ENCODE results near the gene RNF152. TPM values are rescaled to one million over a fixed set of nuclear protein-coding genes. Genes with fewer than 3 reads are reported as not detected.
"Not testable (repeated sequence)": the region's sequence is repeated elsewhere in the genome, so short reads cannot be mapped to it uniquely, and the experiment has no call there.

RNF152 gene
- total RNA-seq, 2 donors from 2014 or later: 90.8 to 119 TPM

DNA sequence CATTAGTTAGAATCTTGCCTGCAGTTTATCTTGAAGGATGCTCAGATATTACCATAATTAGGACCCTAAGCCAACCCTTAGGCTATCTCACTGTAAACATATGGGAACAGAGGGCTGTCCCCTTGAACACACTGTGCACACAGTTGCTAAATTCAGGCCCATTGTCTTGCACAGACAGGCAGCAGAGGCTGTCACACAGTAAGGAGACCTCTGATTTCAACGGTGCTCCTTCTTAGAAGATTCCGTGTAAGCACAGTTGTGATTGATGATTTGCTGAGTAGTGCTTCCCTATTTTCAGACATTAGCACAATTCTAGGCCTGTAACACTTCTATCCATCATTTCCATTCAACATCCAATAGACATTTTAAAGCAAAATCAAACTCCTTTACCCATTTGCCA lies 108.0 kb downstream of the RNF152 start:
- Histone ChIP-seq H3K27me3 (ENCODE audit: control insufficient read depth, insufficient read depth, low read length, poor library complexity, severe bottlenecking) (no peaks in the 10 kb centered on the region), H3K9me3 (ENCODE audit: control insufficient read depth, low read length) (peaks cover 20% of the 10 kb centered on the region), H3K4me3 (ENCODE audit: low read length) (no peak overlapping the region), H3K27ac (ENCODE audit: low read depth, low read length) (no peak overlapping the region), H3K4me1 (ENCODE audit: control insufficient read depth, insufficient read depth, low read length) (peaks cover 9% of the 10 kb centered on the region), H3K9ac (ENCODE audit: extremely low read depth, low read length, poor library complexity, severe bottlenecking) (no peak overlapping the region), H3K36me3 (ENCODE audit: control insufficient read depth, insufficient read depth, low read length) (no peaks in the 10 kb centered on the region)
- Mint-ChIP-seq H3K4me1 (peaks cover 30% of the 10 kb centered on the region), H3K27ac (peak overlapping the region; percentile 36), H3K4me3 (no peak overlapping the region), H3K9me3 (peaks cover 21% of the 10 kb centered on the region), H3K27me3 (ENCODE audit: insufficient read depth) (no peaks in the 10 kb centered on the region), H3K36me3 (ENCODE audit: low read depth) (peaks cover 10% of the 10 kb centered on the region)
- no peak for DNase-seq
- no peak for TF ChIP-seq CTCF (conservative IDR thresholded peaks at IDR 0.05)
- WGBS, 2 experiments (ENCODE audit: insufficient coverage in 1 of 2, insufficient read length in 1 of 2): 86% methylated on average over 2 of the region's 2 CpGs; no CpG with 5 or more reads in 1 of the 2 experiments

- no peak for TF ChIP-seq CTCF (conservative IDR thresholded peaks at IDR 0.05)
- no peak for DNase-seq
- Histone ChIP-seq H3K4me3 (ENCODE audit: low read length) (no peak overlapping the region), H3K36me3 (ENCODE audit: control insufficient read depth, insufficient read depth, low read length) (no peaks in the 10 kb centered on the region), H3K4me1 (ENCODE audit: control insufficient read depth, insufficient read depth, low read length) (peaks cover 9% of the 10 kb centered on the region), H3K27me3 (ENCODE audit: control insufficient read depth, insufficient read depth, low read length, poor library complexity, severe bottlenecking) (no peaks in the 10 kb centered on the region), H3K27ac (ENCODE audit: low read depth, low read length) (no peak overlapping the region), H3K9ac (ENCODE audit: extremely low read depth, low read length, poor library complexity, severe bottlenecking) (no peak overlapping the region), H3K9me3 (ENCODE audit: control insufficient read depth, low read length) (peaks cover 14% of the 10 kb centered on the region)
- Mint-ChIP-seq H3K27ac (no peak overlapping the region), H3K4me1 (peaks cover 40% of the 10 kb centered on the region), H3K4me3 (no peak overlapping the region), H3K9me3 (peaks cover 10% of the 10 kb centered on the region), H3K36me3 (ENCODE audit: low read depth) (peaks cover 5% of the 10 kb centered on the region), H3K27me3 (ENCODE audit: insufficient read depth) (no peaks in the 10 kb centered on the region)
- WGBS, 2 experiments (ENCODE audit: insufficient coverage in 1 of 2, insufficient read length in 1 of 2): 46 to 100% methylated on average over 1 to 3 of the region's 3 CpGs
These were observed 110.3 kb downstream of the RNF152 start for GRCh38 chr18:61782545-61782944.

DNA sequence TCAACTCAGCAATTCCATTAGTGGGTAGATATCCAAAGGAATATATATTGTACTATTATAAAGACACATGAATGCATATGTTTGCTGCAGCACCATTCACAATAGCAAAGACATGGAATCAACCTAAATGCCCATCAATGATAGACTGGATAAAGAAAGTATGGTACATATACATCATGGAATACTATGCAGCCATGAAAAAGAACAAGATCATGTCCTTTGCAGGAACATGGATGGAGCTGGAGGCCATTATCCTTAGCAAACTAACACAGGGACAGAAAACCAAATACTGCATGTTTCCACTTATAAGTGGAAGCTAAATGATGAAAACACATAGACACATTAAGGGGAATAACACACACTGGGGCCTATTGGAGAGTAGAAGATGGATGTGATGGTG lies 116.6 kb downstream of the RNF152 start:
- H3K27me3 Mint-ChIP-seq (ENCODE audit: insufficient read depth); H3K9ac ChIP-seq (ENCODE audit: extremely low read depth, low read length, poor library complexity, severe bottlenecking); H3K27me3 ChIP-seq (ENCODE audit: control insufficient read depth, insufficient read depth, low read length, poor library complexity, severe bottlenecking); H3K4me1 ChIP-seq (ENCODE audit: control insufficient read depth, insufficient read depth, low read length); H3K27ac Mint-ChIP-seq; DNase-seq; H3K36me3 ChIP-seq (ENCODE audit: control insufficient read depth, insufficient read depth, low read length); H3K36me3 Mint-ChIP-seq (ENCODE audit: low read depth); H3K4me3 Mint-ChIP-seq; H3K27ac ChIP-seq (ENCODE audit: low read depth, low read length): not testable (repeated sequence)
- Mint-ChIP-seq H3K4me1 (peaks cover 10% of the 10 kb centered on the region), H3K9me3 (peaks cover 28% of the 10 kb centered on the region)
- peak overlapping the region; percentile 25 for H3K4me3 ChIP-seq (ENCODE audit: low read length)
- H3K9me3 ChIP-seq (ENCODE audit: control insufficient read depth, low read length): peaks cover 27% of the 10 kb centered on the region

GRCh38 chr18:61774846-61775245 lies 118.0 kb downstream of the RNF152 start:
- no peak for TF ChIP-seq CTCF (conservative IDR thresholded peaks at IDR 0.05)
- H3K36me3 ChIP-seq (ENCODE audit: control insufficient read depth, insufficient read depth, low read length): no peaks in the 10 kb centered on the region
- peaks cover 27% of the 10 kb centered on the region for H3K9me3 ChIP-seq (ENCODE audit: control insufficient read depth, low read length)
- Mint-ChIP-seq H3K27ac (no peak overlapping the region), H3K4me3 (no peak overlapping the region), H3K36me3 (ENCODE audit: low read depth) (peaks cover 7% of the 10 kb centered on the region), H3K27me3 (ENCODE audit: insufficient read depth) (no peaks in the 10 kb centered on the region), H3K9me3 (peaks cover 28% of the 10 kb centered on the region), H3K4me1 (peaks cover 10% of the 10 kb centered on the region)
- H3K27me3 ChIP-seq (ENCODE audit: control insufficient read depth, insufficient read depth, low read length, poor library complexity, severe bottlenecking): no peaks in the 10 kb centered on the region
- H3K27ac ChIP-seq (ENCODE audit: low read depth, low read length): no peak overlapping the region
- no peak overlapping the region for H3K9ac ChIP-seq (ENCODE audit: extremely low read depth, low read length, poor library complexity, severe bottlenecking)
- H3K4me1 ChIP-seq (ENCODE audit: control insufficient read depth, insufficient read depth, low read length): no peaks in the 10 kb centered on the region
- H3K4me3 ChIP-seq (ENCODE audit: low read length): no peak overlapping the region
- no peak for DNase-seq
